ENCODE data around the gene MSH2. TPM values are rescaled to one million over a fixed set of nuclear protein-coding genes. Genes with fewer than 3 reads are reported as not detected.
A peak's percentile ranks its signal among the peaks of the same experiment; 100 is the strongest.

The MSH2 gene
- 56.5 TPM for total RNA-seq (ENCODE audit: unreplicated experiment)
- long read RNA-seq, transcript MSH2-201 (16 exons, 3,307 nt) = major isoform, 29 of 36 reads
- long read RNA-seq, partial matches to known transcripts = 1 of 36 reads
- long read RNA-seq, other reads (novel, unspliced or antisense) = 6 of 36 reads

- H3K4me3 Mint-ChIP-seq (ENCODE audit: unreplicated experiment) = peak within 1 kb of the TSS; percentile 99
- H3K27me3 Mint-ChIP-seq (ENCODE audit: unreplicated experiment) = peaks cover 6% of the 10 kb centered on the region
- H3K36me3 Mint-ChIP-seq (ENCODE audit: low read depth, unreplicated experiment) = peaks cover 26% of the 10 kb centered on the region
- peak within 1 kb of the TSS; percentile 96 for H3K27ac Mint-ChIP-seq (ENCODE audit: unreplicated experiment)
- H3K4me1 Mint-ChIP-seq (ENCODE audit: unreplicated experiment) = peaks cover 18% of the 10 kb centered on the region
- peak; percentile 91 for DNase-seq (ENCODE audit: low spot score)
- no peaks in the 10 kb centered on the region for H3K9me3 Mint-ChIP-seq (ENCODE audit: unreplicated experiment)
- no peak for TF ChIP-seq CTCF (IDR thresholded peaks at IDR 0.05; ENCODE audit: unreplicated experiment)
These were observed at the start of gene MSH2 for GRCh38 chr2:47402805-47403608. TSS of gene MSH2 (plus strand) at chr2:47403156. CDS start at chr2:47403192, 36 bp downstream.

- Mint-ChIP-seq H3K27ac (ENCODE audit: unreplicated experiment) (no peak overlapping the region), H3K27me3 (ENCODE audit: unreplicated experiment) (peaks cover 2% of the 10 kb centered on the region), H3K4me1 (ENCODE audit: unreplicated experiment) (peaks cover under 1% of the 10 kb centered on the region), H3K36me3 (ENCODE audit: low read depth, unreplicated experiment) (no peaks in the 10 kb centered on the region), H3K4me3 (ENCODE audit: unreplicated experiment) (no peak overlapping the region), H3K9me3 (ENCODE audit: unreplicated experiment) (no peaks in the 10 kb centered on the region)
- no peak for DNase-seq (ENCODE audit: low spot score)
- no peak for TF ChIP-seq CTCF (IDR thresholded peaks at IDR 0.05; ENCODE audit: unreplicated experiment)
These were observed 48.7 kb upstream of the MSH2 start for GRCh38 chr2:47354013-47354847.

- no peaks in the 10 kb centered on the region for H3K9me3 Mint-ChIP-seq (ENCODE audit: unreplicated experiment)
- no peak overlapping the region for H3K4me3 Mint-ChIP-seq (ENCODE audit: unreplicated experiment)
- no peak overlapping the region for H3K27ac Mint-ChIP-seq (ENCODE audit: unreplicated experiment)
- H3K4me1 Mint-ChIP-seq (ENCODE audit: unreplicated experiment) = peaks cover 5% of the 10 kb centered on the region
- no peak for TF ChIP-seq CTCF (IDR thresholded peaks at IDR 0.05; ENCODE audit: unreplicated experiment)
- no peaks in the 10 kb centered on the region for H3K36me3 Mint-ChIP-seq (ENCODE audit: low read depth, unreplicated experiment)
- DNase-seq (ENCODE audit: low spot score) = no peak
- H3K27me3 Mint-ChIP-seq (ENCODE audit: unreplicated experiment) = peaks cover 2% of the 10 kb centered on the region
These were observed 48.1 kb upstream of the MSH2 start for GRCh38 chr2:47354848-47355204.

GRCh38 chr2:47357483-47357882, 45.5 kb upstream of the MSH2 start:
- peaks cover 5% of the 10 kb centered on the region for H3K4me1 Mint-ChIP-seq (ENCODE audit: unreplicated experiment)
- H3K36me3 Mint-ChIP-seq (ENCODE audit: low read depth, unreplicated experiment) = no peaks in the 10 kb centered on the region
- H3K4me3 Mint-ChIP-seq (ENCODE audit: unreplicated experiment) = no peak overlapping the region
- peaks cover 2% of the 10 kb centered on the region for H3K27me3 Mint-ChIP-seq (ENCODE audit: unreplicated experiment)
- no peaks in the 10 kb centered on the region for H3K9me3 Mint-ChIP-seq (ENCODE audit: unreplicated experiment)
- H3K27ac Mint-ChIP-seq (ENCODE audit: unreplicated experiment) = no peak overlapping the region
- no peak for TF ChIP-seq CTCF (IDR thresholded peaks at IDR 0.05; ENCODE audit: unreplicated experiment)
- DNase-seq (ENCODE audit: low spot score) = no peak
